Osteocyte (in vitro differentiated cells): ENCODE results near the gene PFN4. TPM values are rescaled to one million over a fixed set of nuclear protein-coding genes. Genes with fewer than 3 reads are reported as not detected.
A peak's percentile ranks its signal among the peaks of the same experiment; 100 is the strongest.

ENCODE experiments used
- DNase-seq: peaks from one replicate; pipeline ENCODE4 v3.0.0; 2021; ENCODE audit warnings: mixed read lengths; ENCODE audit not compliant: unreplicated experiment; ENCODE audit errors: extremely low spot score
- H3K27ac Mint-ChIP-seq: one replicate; pipeline ENCODE4 v1.8.0; 2021; ENCODE audit warnings: mild to moderate bottlenecking, mixed read lengths; ENCODE audit not compliant: unreplicated experiment
- H3K27me3 Mint-ChIP-seq: one replicate; pipeline ENCODE4 v1.8.0; 2021; ENCODE audit warnings: mixed read lengths; ENCODE audit not compliant: unreplicated experiment
- H3K36me3 Mint-ChIP-seq: one replicate; pipeline ENCODE4 v1.8.0; 2021; ENCODE audit warnings: mixed read lengths; ENCODE audit not compliant: unreplicated experiment
- H3K4me1 Mint-ChIP-seq: one replicate; pipeline ENCODE4 v1.8.0; 2021; ENCODE audit warnings: mixed read lengths; ENCODE audit not compliant: unreplicated experiment
- H3K4me3 Mint-ChIP-seq: one replicate; pipeline ENCODE4 v1.8.0; 2021; ENCODE audit warnings: mild to moderate bottlenecking, moderate library complexity, mixed read lengths; ENCODE audit not compliant: unreplicated experiment
- H3K9me3 Mint-ChIP-seq: one replicate; pipeline ENCODE4 v1.8.0; 2021; ENCODE audit warnings: mixed read lengths; ENCODE audit not compliant: unreplicated experiment
- CTCF ChIP-seq: fragments of 200-600 bp; sonication (generic); IDR thresholded peaks from 2 replicates; pipeline ENCODE4 v1.5.0; 2021; ENCODE audit warnings: antibody characterized with exemption, mild to moderate bottlenecking, moderate library complexity
- total RNA-seq: library from RNA; stranded (reverse); gene quantifications from 2 replicates; pipeline ENCODE4 v1.2.1, GENCODE V29; 2021

Gene PFN4
- total RNA-seq, 1 donor from 2014 or later = 1.4 TPM

GRCh38 chr2:24123922-24124580 is 917 bp upstream of the PFN4 start:
- TF ChIP-seq CTCF = no peak
- Mint-ChIP-seq H3K27me3 (no peaks in the 10 kb centered on the region), H3K36me3 (peaks cover 8% of the 10 kb centered on the region), H3K4me3 (peak overlapping the region; percentile 80), H3K27ac (peak overlapping the region; percentile 95), H3K4me1 (peaks cover 22% of the 10 kb centered on the region), H3K9me3 (no peaks in the 10 kb centered on the region)
- DNase-seq = no peak

- Mint-ChIP-seq H3K36me3 (peaks cover 2% of the 10 kb centered on the region), H3K4me3 (peak overlapping the region; percentile 75), H3K27me3 (no peaks in the 10 kb centered on the region), H3K9me3 (no peaks in the 10 kb centered on the region), H3K27ac (peak overlapping the region; percentile 79), H3K4me1 (peaks cover 23% of the 10 kb centered on the region)
- no peak for TF ChIP-seq CTCF
- no peak for DNase-seq
Observed at GRCh38 chr2:24122366-24123194, 554 bp downstream of the PFN4 start.

DNA sequence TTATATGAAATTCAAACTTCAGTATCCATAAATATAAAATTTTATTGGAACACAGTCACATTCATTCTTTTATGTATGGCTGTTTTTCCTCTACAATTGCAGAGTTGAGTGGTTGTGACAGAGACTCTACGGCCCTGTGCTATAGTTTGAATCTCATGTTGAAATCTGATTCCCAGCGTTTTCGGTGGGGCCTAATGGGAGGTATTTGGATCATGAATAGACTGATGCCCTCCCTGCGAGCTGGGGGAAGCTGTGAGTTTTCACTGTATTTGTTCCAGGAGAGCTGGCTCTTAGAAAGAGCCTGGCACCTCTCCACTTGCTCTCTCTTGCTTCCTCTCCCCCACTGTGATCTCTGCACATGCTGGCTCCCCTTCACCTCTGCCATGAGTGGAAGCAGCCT is 1.7 kb downstream of the PFN4 start:
- H3K27me3 Mint-ChIP-seq = no peaks in the 10 kb centered on the region
- H3K36me3 Mint-ChIP-seq = peaks cover 2% of the 10 kb centered on the region
- peaks cover 23% of the 10 kb centered on the region for H3K4me1 Mint-ChIP-seq
- TF ChIP-seq CTCF = no peak
- no peak overlapping the region for H3K27ac Mint-ChIP-seq
- DNase-seq = no peak
- no peak overlapping the region for H3K4me3 Mint-ChIP-seq
- no peaks in the 10 kb centered on the region for H3K9me3 Mint-ChIP-seq

DNA sequence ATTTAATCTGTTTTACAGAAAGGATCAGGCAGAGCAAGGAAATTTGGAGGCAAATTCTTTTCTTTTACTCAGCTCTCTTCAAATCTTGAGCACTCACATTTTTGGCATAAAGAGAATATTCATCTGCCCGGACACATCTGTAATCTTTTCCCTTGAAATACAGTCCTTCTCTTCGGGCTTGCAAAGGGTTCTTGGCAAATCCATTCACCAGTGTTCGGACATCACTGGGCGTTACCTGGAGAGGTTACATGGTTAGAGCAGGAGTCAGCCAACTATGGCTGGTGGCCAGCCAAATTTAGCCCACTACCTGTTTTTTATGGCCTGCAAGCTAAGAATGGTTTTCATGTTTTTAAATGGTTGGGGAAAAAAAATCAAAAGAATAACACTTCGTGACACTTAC is 2.1 kb downstream of the PFN4 start:
- H3K4me3 Mint-ChIP-seq = no peak overlapping the region
- no peaks in the 10 kb centered on the region for H3K27me3 Mint-ChIP-seq
- DNase-seq = no peak
- H3K27ac Mint-ChIP-seq = no peak overlapping the region
- peaks cover 2% of the 10 kb centered on the region for H3K36me3 Mint-ChIP-seq
- peaks cover 23% of the 10 kb centered on the region for H3K4me1 Mint-ChIP-seq
- no peak for TF ChIP-seq CTCF
- no peaks in the 10 kb centered on the region for H3K9me3 Mint-ChIP-seq

DNA sequence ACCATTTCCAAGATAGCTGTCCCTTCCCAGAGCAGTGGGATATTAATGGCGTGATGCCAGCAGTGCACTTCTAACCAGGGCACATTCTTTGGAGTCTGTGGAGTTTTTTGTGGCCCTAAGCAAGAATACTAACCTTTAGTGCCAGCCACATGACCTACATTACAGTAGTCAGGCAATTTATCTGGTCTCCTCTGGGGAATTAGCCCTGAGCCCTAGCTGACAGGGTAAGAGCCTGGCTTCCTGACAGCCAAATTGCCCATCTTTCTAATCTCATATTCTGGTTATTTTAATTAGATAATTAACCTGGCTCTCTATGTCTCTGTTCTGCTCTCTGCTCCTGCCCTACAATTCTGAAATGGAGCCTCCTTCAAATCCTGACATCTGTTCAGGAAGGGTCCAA is 5.2 kb downstream of the PFN4 start:
- Mint-ChIP-seq H3K4me1 (peaks cover 9% of the 10 kb centered on the region), H3K27ac (no peak overlapping the region)

More for the DNA sequence above, 5.2 kb downstream of the PFN4 start:
- Mint-ChIP-seq H3K27me3 (no peaks in the 10 kb centered on the region), H3K9me3 (peaks cover 4% of the 10 kb centered on the region), H3K4me3 (no peak overlapping the region), H3K36me3 (peaks cover 11% of the 10 kb centered on the region)
- TF ChIP-seq CTCF = no peak
- DNase-seq = no peak
